Middle frontal gyrus (tissue), 1 donor: ENCODE measurements around the gene SLCO2A1.

ENCODE experiments used
- DNase-seq: peaks from one replicate; pipeline ENCODE4 v3.0.0-alpha.2; 2015; ENCODE audit warnings: low spot score; ENCODE audit errors: extremely low spot score

SLCO2A1 gene

GRCh38 chr3:133914839-133915600 is 114.7 kb downstream of the SLCO2A1 start:
- no peak for DNase-seq

DNA sequence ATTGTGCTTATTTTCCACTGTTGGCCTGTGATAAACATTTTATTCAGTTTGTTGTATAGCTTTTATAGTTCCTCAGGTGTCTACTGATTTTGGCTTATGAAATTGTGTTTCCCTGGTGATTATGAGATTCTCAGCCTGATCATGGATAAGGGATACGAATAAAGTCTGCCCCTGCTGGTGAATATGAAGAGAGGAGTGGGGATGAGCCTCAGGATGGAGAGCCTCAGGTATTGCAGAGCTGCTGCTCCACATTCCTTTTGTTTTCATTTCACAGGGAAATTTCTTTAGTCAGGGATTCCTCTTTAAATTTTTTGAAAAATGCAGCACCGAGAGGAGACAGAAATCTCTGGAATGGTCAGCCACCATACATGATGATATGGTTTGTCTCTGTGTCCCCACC is 119.3 kb downstream of the SLCO2A1 start:
- no peak for DNase-seq

GRCh38 chr3:133905376-133905775 is 124.3 kb downstream of the SLCO2A1 start:
- DNase-seq: no peak

- no peak for DNase-seq
Observed at GRCh38 chr3:133901847-133902246, 127.9 kb downstream of the SLCO2A1 start.

DNA sequence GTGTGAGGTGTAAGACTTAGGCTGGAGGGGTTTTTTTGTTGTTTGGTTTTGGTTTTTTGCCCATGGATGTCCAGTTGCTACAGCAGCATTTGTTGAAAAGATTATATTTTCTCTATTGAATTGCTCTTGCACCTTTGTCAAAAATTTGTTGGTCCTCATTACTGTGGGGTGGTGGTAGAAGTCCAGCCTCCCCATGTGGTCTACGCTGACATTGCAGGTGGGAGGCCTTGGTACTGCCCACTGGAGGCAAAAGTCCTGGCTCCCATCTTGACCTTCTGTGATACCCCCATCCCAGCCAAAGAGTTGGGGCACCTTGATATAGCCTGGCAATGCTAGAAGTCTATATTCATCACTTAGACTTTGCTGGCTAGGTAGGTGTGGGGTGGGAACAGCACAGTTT is 128.6 kb downstream of the SLCO2A1 start:
- no peak for DNase-seq

- no peak for DNase-seq
Observed at GRCh38 chr3:133899311-133899710, 130.4 kb downstream of the SLCO2A1 start.

DNA sequence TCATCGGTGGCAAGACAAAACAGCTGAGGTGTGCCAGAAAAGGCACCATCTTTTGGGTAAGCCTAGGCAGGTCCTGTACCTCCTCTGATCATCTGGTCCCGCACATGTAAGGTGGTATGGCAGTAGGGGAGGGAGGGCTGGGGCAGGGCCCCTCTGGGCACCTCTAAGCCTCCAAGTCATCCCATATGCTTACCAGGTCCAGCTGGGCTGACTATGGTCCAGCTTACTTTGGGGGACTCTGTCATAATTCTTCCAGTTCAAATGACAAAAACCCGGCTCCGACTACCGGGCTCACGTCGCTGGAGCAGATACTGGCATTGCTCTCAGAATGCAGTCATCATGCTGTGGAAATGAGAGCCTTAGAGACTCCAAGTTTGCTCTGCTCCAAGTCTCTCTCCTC is 132.2 kb downstream of the SLCO2A1 start:
- DNase-seq: no peak

- no peak for DNase-seq
Observed at GRCh38 chr3:133896002-133896761, 133.5 kb downstream of the SLCO2A1 start.

DNA sequence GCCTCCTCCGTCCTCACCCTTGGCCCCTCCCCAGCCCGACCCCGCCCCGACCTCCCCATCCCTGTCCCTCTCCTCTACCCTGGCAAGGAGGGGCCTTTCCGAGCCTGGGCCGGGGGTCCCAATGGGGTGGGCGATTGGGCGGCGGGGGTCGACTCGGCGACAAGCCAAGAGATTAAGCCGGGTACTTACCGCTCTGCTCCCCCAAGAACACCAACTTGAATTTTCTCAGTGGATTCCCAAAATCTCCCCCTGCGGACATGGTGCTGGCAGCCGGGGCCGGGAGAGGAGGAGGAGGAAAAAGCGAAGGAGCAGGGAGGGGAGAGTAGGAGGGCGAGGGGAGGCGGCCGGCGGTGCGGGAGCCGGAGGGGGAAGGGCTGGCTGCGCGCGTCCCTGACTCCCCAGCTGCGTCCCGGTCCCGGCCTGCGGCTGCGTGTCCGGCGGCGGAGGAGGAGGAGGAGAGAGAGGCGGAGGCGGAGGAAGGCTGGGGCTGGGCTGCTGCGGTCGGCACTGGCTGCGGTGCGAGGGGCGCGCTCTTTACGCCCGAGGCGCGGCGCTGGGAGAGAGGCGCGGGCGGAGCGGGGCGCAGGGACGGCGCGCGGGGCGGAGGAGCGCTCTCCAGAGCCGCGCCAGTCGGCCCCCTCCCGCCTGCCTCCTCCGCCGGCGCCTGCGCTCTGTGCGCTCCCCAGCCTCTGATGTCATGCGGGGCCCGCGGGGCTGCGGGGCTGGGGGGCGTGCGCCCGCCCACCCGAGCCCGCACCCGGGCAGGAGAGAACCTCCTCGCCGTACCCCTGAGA is 134.3 kb downstream of the SLCO2A1 start, which contains the start of gene RAB6B:
Gene RAB6B (minus strand): TSS at position 675 of the 794 bp plus-strand sequence. CDS start 416 bp downstream, at position 259.
- peak; percentile 56 for DNase-seq

GRCh38 chr3:133894353-133895207 is 135.1 kb downstream of the SLCO2A1 start:
- DNase-seq: no peak

- DNase-seq: no peak
Observed at GRCh38 chr3:133893683-133894352, 135.9 kb downstream of the SLCO2A1 start.

DNA sequence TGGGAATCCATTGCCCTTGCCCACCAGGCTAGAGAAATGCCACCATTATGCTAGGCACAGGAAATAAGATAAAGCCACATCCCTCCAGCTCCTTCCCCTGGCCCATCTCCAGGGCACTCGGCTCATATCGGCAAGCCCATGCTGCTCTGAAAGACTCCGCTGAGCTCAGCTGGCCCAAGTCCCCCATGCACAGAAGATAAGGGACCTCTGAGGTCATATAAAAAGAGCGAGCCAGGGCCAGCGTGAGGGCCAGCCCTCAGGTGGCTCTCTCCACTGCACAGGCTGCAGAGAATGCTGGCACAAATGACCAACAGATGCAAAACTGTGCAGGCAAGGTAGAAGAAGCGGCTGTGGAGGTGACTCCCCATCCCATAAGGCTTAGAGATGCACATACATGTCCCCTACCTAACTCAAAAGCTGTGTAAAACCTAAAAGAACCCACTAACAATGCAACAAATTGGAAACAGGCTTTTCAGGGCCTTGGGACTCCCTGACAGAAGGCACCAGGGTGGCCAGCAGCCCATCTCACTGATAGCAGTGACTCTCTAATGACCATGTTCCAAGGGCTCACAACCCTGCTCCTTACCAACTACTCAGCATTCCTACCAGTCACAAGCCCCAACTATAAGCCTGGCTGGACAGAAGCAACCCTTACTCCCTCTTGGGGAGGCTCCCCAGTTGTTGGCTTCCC is 137.0 kb downstream of the SLCO2A1 start:
- no peak for DNase-seq

DNA sequence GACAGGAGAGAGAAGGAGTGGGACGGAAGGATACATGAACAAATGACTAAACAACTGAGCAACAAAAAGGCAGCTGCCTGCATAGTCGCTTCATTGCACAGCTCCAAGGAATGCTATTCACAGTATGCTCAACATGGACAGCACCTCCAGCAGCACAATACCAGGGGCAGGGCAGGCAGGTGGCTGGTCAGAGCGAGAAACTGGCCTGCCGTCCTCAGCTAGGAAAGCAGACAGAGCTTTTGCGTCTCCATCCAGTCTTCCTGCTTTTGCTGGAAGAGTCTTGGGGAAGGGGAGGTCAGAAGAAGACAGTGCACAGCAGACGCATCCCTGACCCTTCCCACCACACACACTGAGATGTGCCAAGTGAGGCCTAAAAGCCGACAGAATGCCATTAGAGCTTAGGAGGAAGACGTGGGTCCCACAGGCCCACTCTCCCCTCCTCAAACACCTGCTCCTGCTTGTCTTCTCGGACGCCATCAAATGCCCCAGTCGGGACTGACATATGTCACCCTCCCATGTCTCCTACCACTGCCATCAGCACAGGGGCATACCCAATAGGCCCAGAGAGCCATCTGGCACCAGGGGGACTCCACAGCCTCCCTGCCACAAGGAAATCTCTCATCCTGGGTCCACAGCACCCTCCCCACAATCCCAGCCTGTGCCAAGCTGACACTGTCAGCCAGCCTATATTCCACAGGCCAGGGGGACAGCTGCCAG is 137.9 kb downstream of the SLCO2A1 start:
- DNase-seq: no peak

GRCh38 chr3:133890972-133891644 is 138.6 kb downstream of the SLCO2A1 start:
- DNase-seq: no peak

- DNase-seq: no peak
Observed at GRCh38 chr3:133890037-133890436, 139.7 kb downstream of the SLCO2A1 start.

DNA sequence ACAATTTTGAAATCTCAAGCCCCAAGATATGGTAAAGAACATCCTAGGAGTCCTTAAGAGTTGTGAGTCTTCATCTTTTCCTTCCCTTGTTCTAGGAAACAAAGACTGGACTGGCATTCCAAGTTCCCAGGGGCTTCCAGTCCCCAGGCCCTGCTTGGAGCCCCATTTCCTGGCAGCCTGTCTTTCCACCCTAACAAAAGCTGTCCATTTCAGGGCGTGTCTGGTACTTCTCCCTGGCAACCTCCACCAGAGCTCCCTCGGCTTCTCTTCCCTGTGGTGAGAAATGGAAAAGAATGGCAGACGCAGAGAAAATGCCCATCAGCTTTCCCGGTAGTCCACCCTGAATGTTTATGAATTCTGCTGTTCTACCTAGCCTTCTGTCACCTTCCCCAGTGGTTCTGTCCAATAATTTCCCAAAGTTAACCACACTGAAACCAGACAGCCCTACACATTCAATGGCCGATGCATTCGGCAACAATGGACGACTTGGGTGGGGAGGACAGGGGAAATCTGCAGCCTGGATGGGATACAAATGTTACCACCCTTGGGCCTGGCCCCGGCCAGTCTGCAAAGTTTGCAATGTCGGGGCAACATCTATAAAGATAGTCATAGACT is 140.9 kb downstream of the SLCO2A1 start:
- DNase-seq: no peak

- no peak for DNase-seq
Observed at GRCh38 chr3:133887803-133888703, 141.7 kb downstream of the SLCO2A1 start.
